HepG2 (cell line): ENCODE measurements around the gene PFN4.

Experiments used
- CC2D1A ChIP-seq: sonication (generic); formaldehyde crosslinking; IDR thresholded peaks from 2 replicates; pipeline ENCODE4 v1.8.1; 2023; ENCODE audit warnings: mild to moderate bottlenecking, missing genetic modification reagents
- EZH2 ChIP-seq: conservative IDR thresholded peaks from 2 replicates; pipeline ENCODE4 v1.6.1; 2012; ENCODE audit warnings: mild to moderate bottlenecking, low read depth, low read length, moderate library complexity
- FOXA1 ChIP-seq, 2 experiments: fragments of 450-650 bp in 1 of 2; sonication (generic) in 1 of 2; formaldehyde crosslinking in 1 of 2; IDR thresholded peaks; 2 replicates each; pipeline versions ENCODE4 v1.4.0 to v1.6.1; 2016 to 2020; ENCODE audit warnings: missing genetic modification reagents in 1 of 2
- RELA ChIP-seq: sonication (generic); formaldehyde crosslinking; IDR thresholded peaks from 2 replicates; pipeline ENCODE4 v1.4.0; 2020; ENCODE audit warnings: missing genetic modification reagents
- SMARCE1 ChIP-seq: fragments of 450-650 bp; IDR thresholded peaks from 2 replicates; pipeline ENCODE4 v1.6.1; 2017; ENCODE audit warnings: borderline replicate concordance
- TAF1 ChIP-seq: sonication (generic); formaldehyde crosslinking; IDR thresholded peaks from 2 replicates; pipeline ENCODE4 v1.4.0; 2020; ENCODE audit warnings: missing genetic modification reagents
- ZNF260 ChIP-seq: sonication (generic); formaldehyde crosslinking; IDR thresholded peaks from 2 replicates; pipeline ENCODE4 v1.4.0; 2020; ENCODE audit warnings: missing genetic modification reagents, low read depth, mild to moderate bottlenecking, borderline replicate concordance
- TF ChIP-seq, protein P1 (sequence below): sonication (generic); formaldehyde crosslinking; IDR thresholded peaks from 2 replicates; pipeline ENCODE4 v1.4.0; 2020; ENCODE audit warnings: missing genetic modification reagents, borderline replicate concordance
- TF ChIP-seq, protein P2 (sequence below): sonication (generic); IDR thresholded peaks from 2 replicates; pipeline ENCODE4 v1.6.1; 2016; ENCODE audit warnings: low read depth, borderline replicate concordance
- TF ChIP-seq, protein P3 (sequence below): sonication (generic); formaldehyde crosslinking; IDR thresholded peaks from 2 replicates; pipeline ENCODE4 v1.5.0; 2020; ENCODE audit warnings: mild to moderate bottlenecking, missing genetic modification reagents, moderate library complexity
- TF ChIP-seq, protein P4 (sequence below): sonication (generic); formaldehyde crosslinking; IDR thresholded peaks from 2 replicates; pipeline ENCODE4 v1.4.0; 2020; ENCODE audit warnings: missing genetic modification reagents
- TF ChIP-seq, protein P5 (sequence below): sonication (generic); formaldehyde crosslinking; IDR thresholded peaks from 2 replicates; pipeline ENCODE4 v1.8.1; 2023; ENCODE audit warnings: missing genetic modification reagents, inconsistent platforms, borderline replicate concordance

DNA sequence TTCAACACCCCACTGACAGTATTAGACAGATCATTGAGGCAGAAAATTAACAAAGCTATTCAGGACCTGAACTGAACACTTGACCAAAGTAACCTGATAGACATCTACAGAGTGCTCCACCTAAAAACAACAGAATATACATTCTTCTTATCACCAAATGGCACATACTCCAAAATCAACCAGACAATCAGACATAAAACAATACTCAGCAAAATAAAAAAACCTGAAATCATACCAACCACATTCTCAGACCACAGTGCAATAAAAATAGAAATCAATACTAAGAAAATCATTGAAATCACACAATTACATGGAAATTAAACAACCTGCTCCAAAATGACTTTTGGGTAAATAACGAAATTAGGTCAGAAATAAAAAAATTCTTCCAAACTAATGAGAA, 15.8 kb downstream of the PFN4 start:
- TF ChIP-seq EZH2 (no peak), TAF1 (no peak), SMARCE1 (no peak), ZNF260 (no peak), RELA (CRISPR knock-in tag) (no peak), FOXA1 (IDR thresholded peaks at IDR 0.05) (no peak), FOXA1 (CRISPR knock-in tag; IDR thresholded peaks at IDR 0.05) (no peak), CC2D1A (no peak)
- TF ChIP-seq, protein P1, sequence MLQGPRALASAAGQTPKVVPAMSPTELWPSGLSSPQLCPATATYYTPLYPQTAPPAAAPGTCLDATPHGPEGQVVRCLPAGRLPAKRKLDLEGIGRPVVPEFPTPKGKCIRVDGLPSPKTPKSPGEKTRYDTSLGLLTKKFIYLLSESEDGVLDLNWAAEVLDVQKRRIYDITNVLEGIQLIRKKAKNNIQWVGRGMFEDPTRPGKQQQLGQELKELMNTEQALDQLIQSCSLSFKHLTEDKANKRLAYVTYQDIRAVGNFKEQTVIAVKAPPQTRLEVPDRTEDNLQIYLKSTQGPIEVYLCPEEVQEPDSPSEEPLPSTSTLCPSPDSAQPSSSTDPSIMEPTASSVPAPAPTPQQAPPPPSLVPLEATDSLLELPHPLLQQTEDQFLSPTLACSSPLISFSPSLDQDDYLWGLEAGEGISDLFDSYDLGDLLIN: no peak
- TF ChIP-seq, protein P2, sequence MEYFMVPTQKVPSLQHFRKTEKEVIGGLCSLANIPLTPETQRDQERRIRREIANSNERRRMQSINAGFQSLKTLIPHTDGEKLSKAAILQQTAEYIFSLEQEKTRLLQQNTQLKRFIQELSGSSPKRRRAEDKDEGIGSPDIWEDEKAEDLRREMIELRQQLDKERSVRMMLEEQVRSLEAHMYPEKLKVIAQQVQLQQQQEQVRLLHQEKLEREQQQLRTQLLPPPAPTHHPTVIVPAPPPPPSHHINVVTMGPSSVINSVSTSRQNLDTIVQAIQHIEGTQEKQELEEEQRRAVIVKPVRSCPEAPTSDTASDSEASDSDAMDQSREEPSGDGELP: no peak
- TF ChIP-seq, protein P3, sequence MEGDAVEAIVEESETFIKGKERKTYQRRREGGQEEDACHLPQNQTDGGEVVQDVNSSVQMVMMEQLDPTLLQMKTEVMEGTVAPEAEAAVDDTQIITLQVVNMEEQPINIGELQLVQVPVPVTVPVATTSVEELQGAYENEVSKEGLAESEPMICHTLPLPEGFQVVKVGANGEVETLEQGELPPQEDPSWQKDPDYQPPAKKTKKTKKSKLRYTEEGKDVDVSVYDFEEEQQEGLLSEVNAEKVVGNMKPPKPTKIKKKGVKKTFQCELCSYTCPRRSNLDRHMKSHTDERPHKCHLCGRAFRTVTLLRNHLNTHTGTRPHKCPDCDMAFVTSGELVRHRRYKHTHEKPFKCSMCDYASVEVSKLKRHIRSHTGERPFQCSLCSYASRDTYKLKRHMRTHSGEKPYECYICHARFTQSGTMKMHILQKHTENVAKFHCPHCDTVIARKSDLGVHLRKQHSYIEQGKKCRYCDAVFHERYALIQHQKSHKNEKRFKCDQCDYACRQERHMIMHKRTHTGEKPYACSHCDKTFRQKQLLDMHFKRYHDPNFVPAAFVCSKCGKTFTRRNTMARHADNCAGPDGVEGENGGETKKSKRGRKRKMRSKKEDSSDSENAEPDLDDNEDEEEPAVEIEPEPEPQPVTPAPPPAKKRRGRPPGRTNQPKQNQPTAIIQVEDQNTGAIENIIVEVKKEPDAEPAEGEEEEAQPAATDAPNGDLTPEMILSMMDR (CRISPR knock-in tag): no peak
- TF ChIP-seq, protein P4, sequence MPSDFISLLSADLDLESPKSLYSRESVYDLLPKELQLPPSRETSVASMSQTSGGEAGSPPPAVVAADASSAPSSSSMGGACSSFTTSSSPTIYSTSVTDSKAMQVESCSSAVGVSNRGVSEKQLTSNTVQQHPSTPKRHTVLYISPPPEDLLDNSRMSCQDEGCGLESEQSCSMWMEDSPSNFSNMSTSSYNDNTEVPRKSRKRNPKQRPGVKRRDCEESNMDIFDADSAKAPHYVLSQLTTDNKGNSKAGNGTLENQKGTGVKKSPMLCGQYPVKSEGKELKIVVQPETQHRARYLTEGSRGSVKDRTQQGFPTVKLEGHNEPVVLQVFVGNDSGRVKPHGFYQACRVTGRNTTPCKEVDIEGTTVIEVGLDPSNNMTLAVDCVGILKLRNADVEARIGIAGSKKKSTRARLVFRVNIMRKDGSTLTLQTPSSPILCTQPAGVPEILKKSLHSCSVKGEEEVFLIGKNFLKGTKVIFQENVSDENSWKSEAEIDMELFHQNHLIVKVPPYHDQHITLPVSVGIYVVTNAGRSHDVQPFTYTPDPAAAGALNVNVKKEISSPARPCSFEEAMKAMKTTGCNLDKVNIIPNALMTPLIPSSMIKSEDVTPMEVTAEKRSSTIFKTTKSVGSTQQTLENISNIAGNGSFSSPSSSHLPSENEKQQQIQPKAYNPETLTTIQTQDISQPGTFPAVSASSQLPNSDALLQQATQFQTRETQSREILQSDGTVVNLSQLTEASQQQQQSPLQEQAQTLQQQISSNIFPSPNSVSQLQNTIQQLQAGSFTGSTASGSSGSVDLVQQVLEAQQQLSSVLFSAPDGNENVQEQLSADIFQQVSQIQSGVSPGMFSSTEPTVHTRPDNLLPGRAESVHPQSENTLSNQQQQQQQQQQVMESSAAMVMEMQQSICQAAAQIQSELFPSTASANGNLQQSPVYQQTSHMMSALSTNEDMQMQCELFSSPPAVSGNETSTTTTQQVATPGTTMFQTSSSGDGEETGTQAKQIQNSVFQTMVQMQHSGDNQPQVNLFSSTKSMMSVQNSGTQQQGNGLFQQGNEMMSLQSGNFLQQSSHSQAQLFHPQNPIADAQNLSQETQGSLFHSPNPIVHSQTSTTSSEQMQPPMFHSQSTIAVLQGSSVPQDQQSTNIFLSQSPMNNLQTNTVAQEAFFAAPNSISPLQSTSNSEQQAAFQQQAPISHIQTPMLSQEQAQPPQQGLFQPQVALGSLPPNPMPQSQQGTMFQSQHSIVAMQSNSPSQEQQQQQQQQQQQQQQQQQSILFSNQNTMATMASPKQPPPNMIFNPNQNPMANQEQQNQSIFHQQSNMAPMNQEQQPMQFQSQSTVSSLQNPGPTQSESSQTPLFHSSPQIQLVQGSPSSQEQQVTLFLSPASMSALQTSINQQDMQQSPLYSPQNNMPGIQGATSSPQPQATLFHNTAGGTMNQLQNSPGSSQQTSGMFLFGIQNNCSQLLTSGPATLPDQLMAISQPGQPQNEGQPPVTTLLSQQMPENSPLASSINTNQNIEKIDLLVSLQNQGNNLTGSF (CRISPR knock-in tag): no peak
- TF ChIP-seq, protein P5, sequence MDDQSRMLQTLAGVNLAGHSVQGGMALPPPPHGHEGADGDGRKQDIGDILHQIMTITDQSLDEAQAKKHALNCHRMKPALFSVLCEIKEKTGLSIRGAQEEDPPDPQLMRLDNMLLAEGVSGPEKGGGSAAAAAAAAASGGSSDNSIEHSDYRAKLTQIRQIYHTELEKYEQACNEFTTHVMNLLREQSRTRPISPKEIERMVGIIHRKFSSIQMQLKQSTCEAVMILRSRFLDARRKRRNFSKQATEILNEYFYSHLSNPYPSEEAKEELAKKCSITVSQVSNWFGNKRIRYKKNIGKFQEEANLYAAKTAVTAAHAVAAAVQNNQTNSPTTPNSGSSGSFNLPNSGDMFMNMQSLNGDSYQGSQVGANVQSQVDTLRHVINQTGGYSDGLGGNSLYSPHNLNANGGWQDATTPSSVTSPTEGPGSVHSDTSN (CRISPR knock-in tag): no peak
